NCI-H2196 treated with DMSO at 0.1 percent for 48 hours (cell line): ENCODE results near the gene CHD2.
"Not testable (repeated sequence)": the region's sequence is repeated elsewhere in the genome, so short reads cannot be mapped to it uniquely, and the experiment has no call there.

Experiments used
- DNase-seq: peaks from one replicate; lab custom pipeline; 2025; ENCODE audit not compliant: unreplicated experiment; lab: John Stamatoyannopoulos, UW

The CHD2 gene

GRCh38 chr15:93032515-93033206 lies 132.5 kb downstream of the CHD2 start:
- DNase-seq, result not testable (repeated sequence)

GRCh38 chr15:93033434-93034045 lies 133.4 kb downstream of the CHD2 start:
- no peak for DNase-seq

GRCh38 chr15:93034512-93034911 lies 134.4 kb downstream of the CHD2 start:
- no peak for DNase-seq

- no peak for DNase-seq
These were observed 135.2 kb downstream of the CHD2 start for GRCh38 chr15:93035092-93035915.

GRCh38 chr15:93035953-93036810 lies 136.1 kb downstream of the CHD2 start:
- no peak for DNase-seq

DNA sequence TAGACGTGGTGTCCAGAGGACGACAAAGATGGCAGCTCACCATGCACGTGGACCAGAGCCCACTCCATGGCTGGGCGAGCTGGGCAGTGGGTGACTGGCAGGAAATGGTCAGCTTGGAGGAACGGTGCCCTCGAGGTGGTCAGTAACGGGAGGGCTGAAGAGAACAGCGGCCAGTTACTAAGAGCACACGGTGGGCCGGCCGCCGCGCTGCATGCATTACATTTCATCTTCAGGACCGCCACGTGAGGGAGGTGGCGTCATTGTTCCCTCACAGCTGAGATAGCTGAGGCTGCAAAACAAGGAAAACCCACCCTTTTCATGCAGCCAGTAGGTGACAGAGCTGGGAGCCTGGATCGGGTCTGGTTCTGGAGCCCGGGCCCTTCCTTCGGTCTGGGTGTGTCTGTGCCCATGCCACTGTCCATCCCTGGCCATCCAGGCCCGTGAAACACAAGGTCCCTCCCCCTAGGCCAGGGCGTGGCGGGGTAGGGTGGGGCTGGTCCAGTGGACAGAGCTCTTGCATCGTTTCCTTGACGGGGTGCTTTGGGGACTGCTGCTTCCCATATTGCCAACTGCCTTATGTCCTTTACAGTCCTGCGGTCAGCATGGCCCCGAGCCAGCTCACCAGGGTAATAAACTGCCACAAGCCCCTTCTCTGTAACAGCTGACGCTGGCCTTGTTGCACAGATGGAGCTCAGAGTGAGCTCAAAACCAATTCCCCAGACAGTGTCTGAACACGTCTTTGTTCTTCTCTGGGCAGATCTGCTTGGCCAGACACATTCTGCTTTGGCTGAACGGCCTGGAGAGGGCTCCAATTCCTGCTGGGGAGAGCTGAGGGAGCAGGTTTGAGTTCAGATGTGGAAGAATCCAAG lies 137.1 kb downstream of the CHD2 start:
- DNase-seq, result no peak

DNA sequence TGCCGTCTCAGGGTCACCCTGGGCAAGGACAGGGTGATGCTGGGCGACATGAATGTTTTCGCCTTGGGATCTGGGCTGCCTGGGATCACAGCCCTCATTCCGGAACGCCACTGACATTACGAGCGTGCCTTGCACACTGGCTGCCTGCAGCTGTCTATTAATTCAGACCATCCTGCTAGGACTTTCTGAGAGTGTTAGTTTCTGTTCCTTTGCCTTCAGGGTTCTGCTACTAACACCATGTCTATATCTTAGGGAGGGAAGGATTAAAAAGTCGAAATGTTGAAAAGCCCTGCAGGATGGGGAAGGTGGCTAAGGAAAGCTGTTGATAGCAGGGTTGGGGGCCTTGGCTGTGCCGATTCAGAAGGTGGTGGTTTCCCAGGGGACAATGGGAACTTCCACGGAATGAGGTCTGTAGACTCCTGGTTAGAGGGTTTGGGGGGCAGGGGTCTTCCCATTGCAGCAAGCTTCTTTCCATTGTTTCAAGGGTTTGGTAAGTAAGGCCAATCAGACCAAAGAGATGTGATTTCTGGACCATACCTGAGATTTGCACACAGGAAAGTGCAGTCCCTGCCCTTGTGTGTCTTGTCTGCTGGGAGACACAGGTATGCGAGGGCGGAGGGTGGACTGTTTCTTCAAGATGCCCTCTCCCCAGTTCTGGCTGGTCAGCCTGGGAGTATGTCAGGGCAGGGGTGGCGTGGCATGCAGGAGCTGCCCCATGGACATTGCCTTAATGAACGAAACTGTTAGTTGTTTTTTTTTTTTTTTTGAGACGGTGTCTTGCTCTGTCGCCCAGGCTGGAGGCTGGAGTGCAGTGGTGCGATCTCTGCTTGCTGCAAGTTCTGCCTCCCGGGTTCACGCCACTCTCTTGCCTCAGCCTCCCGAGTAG lies 137.9 kb downstream of the CHD2 start:
- no peak for DNase-seq

GRCh38 chr15:93039562-93040287 lies 139.6 kb downstream of the CHD2 start:
- not testable (repeated sequence) for DNase-seq

DNA sequence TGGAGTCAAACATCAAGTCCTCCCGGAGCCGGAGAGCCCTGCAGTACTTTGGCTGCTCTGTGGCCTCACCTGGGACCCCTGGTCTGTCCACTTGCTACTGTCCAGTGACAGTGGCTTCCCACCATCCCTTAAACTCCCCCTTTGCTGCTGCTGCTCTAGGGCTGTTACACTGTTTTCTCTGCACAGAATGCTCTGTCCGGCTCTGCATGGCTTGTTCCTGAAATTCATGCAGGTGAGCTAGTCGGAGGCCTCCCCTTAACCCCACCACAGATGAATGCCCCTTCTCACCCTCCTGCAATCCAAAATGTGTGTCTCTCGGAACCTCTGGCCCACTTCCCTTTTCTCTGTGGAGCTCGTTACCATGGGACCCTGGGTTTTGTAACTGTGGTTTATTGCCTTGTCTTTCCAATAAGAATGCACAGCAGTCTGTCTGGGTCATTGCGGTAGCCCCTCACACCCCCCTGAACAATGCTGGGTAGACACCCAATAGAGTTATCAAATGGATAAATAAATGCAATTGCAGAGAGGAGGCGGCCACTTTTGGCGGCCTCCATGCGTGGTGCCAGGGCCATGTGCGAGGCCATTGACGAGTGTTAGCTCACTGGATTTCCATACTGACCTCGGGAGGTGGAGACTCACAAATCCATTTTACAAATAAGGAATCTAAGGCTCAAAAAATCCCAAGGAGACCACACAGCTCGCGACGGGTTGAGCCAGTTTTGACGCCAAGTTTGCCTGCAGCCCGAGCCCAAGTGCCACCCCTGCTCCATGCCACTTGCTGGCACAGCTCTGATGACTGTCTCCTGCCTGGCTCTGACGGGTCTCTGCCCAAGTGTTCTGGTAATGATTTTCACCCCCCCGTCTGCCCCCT lies 140.4 kb downstream of the CHD2 start:
- no peak for DNase-seq

- DNase-seq, result no peak
These were observed 141.0 kb downstream of the CHD2 start for GRCh38 chr15:93041159-93041547.

DNA sequence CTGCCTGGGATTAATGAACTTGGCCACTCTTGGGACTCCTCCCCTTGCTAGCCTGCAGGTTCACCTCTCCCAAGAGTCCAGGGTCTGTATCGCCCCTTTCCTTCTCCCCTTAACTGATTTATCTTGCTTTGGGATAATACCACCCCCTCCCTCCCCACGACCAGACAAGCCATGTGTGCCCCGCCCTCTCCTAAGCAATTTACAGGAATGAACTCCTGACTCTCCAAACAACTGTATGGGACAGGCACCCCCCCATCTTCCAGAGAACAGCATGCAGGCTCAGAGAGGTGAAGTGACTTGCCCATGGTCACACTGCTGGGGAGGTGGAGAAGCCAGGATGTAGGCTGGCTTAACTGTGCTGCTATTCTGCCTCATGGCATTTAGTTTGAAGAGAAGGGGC lies 142.1 kb downstream of the CHD2 start:
- no peak for DNase-seq

DNA sequence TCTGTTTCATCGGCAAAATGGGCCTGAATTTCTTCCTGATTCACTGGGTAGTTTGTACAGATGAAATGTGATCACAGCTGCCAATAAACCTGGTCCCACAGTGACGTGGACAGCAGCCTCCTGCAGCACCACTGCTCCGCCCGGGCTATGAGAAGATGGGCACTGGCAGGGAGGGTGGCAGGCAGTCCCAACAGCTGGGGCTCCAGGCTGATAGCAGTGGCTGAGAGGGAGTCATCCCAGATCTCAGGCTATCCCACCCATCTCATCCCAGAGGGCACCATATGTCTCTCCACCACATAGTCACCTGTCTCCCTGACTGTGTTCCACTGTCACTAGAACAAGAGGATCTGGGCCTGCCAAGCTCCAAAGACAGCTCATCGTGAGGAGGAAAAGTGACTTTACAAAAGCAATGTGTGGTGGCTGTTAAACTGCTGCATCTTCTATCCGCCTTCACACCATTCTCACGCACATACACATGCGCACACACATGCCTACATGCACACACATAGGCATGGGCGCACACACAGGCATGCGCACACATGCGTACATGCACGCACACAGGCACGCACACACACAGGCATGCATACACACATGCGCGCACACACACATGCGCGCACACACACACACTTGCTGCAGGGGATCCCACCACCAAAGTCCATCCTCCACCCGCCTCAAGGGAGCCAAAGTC lies 142.7 kb downstream of the CHD2 start:
- DNase-seq, result no peak

GRCh38 chr15:93043621-93044300 lies 143.6 kb downstream of the CHD2 start:
- DNase-seq, result no peak

DNA sequence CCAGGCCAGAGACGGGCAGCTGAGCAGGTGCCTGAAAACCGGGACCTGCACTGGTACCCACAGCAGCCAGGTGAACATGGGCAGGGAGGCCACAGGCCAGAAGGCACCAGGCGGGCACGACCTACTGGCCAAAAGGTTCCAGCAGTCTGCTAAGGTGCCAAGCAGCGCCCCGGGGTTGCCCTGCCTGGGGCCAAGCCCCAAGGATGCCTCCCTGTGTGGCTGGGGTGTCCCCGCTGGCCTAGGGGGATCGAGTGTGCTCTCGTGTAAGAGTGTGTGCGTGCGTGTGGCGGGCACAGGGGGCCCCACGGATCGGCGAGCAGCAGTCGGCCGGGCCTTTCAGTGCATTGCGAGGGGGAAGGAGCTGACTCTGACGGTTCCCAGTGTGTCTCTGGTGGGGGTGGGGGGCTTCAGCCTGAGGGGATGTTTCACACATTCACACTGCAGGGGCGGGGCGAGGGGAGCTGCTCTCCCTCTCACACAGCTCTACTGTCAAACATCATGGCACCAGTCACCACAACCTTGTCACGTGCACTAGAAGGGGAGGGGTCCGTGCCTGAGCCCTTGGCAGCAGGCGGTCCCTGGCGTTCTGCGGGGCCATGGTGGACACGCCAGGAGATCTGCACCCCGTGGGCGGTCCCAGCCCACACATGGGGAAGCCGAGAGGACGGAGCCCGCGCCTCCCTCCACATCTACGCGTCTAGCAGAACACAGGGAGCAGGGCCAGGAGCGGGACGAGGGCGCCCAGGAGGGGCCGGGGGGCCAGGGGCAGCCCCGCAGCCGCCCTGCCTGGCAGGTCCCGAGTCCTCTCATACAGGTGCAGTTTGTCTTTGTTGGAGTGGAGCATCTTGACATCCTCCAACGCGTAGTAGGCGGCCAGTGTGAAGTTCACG lies 144.4 kb downstream of the CHD2 start:
- no peak for DNase-seq

GRCh38 chr15:93045191-93045785 lies 145.2 kb downstream of the CHD2 start:
- no peak for DNase-seq
